ENCODE measurements around the gene KNDC1.

DNA sequence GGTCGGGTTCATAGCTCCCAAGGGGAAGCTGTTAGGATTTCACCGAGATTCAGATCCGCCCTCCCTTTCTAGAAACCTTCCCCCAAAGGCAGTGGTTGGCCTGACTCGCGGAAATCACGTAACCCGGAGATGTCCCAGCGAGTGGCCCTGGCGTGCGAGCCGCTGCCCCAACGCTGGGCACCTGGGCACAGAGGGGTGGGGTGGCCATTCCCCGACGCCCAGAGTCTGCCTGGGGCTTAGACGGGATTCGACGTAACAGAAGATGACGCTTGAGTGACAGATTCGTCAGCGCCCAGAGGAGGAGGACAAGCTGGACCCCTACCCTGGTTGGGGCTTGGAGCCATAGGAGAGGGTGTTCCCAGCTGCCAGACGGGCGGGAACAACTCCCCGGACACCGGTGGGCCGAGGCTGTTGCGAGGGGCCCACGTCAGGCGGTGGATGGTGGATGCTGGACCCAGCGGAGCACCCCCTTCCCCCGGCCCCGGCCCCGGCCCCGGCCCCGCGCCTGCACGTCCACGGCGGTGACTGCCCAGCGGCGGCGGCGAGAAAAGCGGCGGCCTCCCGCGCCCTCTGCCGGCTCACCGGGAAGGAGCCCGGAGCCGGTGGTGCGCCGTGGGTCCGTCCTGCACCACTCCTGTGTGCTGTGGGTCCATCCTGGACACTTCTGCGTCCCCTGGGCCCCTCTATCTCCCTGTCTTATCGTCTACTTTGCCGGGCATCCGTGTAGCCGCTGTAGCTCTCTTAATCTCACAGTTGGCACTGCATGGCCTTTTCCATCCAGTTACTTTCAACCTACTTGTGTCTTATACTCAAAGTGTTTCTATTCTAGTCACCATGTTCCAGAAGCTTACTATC lies 35.4 kb upstream of the KNDC1 start:
- TF ChIP-seq BHLHE40 (IDR thresholded peaks at IDR 0.05; ENCODE audit: borderline replicate concordance) (no peak), SUZ12 (IDR thresholded peaks at IDR 0.05) (no peak), HDGF (IDR thresholded peaks at IDR 0.05; ENCODE audit: borderline replicate concordance) (no peak), ARNT (IDR thresholded peaks at IDR 0.05) (no peak), PKNOX1 (IDR thresholded peaks at IDR 0.05) (no peak), FOXA1 (IDR thresholded peaks at IDR 0.05) (no peak), TARDBP (IDR thresholded peaks at IDR 0.05) (no peak)

Data from HEK293T (cell line).